ENCODE measurements around the gene LSM14B. TPM values are rescaled to one million over a fixed set of nuclear protein-coding genes. Genes with fewer than 3 reads are reported as not detected.

Gene LSM14B
- total RNA-seq, 1 donor from 2014 or later, result 64.3 TPM

DNA sequence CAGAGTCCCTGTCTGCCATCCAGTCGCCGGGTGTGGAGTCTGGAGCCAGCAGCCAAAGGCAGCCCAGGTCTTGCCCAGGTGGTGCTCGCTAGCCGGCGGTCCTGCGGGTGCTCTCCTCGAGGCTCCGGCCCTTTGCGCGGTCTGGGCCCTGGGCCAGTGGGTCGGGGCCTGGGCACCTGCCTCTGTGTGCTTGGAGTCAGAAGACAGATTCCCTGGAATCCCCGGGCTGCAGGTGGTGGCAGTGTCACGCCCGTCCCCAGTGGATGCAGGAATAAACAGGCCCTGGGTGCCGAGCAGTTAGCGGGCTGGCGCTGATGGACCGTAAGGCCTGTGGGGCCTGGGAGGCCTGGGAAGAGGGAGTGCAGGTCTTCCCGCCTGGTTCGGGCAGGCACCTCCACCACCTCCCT, 26.6 kb downstream of the LSM14B start:
- H3K4me1 Mint-ChIP-seq, result peaks cover 36% of the 10 kb centered on the region
- H3K27me3 Mint-ChIP-seq (ENCODE audit: low read depth), result no peaks in the 10 kb centered on the region
- TF ChIP-seq, protein P1, sequence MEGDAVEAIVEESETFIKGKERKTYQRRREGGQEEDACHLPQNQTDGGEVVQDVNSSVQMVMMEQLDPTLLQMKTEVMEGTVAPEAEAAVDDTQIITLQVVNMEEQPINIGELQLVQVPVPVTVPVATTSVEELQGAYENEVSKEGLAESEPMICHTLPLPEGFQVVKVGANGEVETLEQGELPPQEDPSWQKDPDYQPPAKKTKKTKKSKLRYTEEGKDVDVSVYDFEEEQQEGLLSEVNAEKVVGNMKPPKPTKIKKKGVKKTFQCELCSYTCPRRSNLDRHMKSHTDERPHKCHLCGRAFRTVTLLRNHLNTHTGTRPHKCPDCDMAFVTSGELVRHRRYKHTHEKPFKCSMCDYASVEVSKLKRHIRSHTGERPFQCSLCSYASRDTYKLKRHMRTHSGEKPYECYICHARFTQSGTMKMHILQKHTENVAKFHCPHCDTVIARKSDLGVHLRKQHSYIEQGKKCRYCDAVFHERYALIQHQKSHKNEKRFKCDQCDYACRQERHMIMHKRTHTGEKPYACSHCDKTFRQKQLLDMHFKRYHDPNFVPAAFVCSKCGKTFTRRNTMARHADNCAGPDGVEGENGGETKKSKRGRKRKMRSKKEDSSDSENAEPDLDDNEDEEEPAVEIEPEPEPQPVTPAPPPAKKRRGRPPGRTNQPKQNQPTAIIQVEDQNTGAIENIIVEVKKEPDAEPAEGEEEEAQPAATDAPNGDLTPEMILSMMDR (IDR thresholded peaks at IDR 0.05; ENCODE audit: unreplicated experiment), result no peak
- peaks cover 10% of the 10 kb centered on the region for H3K9me3 Mint-ChIP-seq
- H3K36me3 Mint-ChIP-seq, result peaks cover 17% of the 10 kb centered on the region
- H3K27ac Mint-ChIP-seq, result peak overlapping the region; percentile 80
- no peak overlapping the region for H3K4me3 Mint-ChIP-seq
- no peak for DNase-seq (ENCODE audit: low spot score in 2 of 2, unreplicated experiment in 2 of 2)

DNA sequence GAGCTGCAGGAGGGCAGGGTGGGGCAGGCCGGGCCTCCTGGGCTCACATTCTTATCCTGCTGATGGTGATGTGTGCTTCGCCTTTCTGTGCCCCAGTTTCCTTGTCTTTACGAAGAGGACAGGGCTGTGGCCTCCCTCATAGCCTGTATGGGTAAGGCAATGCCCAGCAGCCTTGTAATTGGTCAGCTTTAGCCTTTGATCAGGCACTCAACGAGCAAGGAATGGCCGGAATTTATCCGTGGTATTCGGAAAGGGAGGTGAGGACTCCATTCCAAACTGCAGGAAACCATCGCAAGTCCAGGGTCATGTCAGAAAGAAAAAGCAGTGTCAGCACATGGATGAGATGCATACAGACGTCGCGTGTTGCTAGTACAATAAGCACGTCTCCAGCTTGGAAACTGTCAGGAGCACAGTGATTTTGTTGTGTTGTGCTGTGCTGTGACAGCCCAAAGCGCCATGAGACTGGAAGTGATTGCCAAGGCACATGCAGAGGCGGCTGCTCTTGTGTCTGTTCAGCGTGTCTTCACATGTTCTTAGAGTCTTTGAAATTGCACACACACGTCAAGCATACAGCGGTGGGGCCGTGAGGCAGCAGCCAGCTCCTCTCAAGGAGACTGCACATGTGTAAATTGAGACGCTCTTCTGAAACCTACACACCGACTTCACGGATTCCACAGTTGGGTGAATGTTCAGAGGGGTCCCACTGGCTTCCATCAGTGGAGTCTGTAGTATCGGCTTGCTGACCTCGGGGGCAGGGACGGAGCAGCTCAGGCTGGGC, 27.4 kb downstream of the LSM14B start:
- no peak for DNase-seq (ENCODE audit: low spot score in 2 of 2, unreplicated experiment in 2 of 2)
- H3K36me3 Mint-ChIP-seq, result peaks cover 25% of the 10 kb centered on the region
- peak overlapping the region; percentile 80 for H3K27ac Mint-ChIP-seq
- TF ChIP-seq, protein P1 (IDR thresholded peaks at IDR 0.05; ENCODE audit: unreplicated experiment), result no peak
- H3K27me3 Mint-ChIP-seq (ENCODE audit: low read depth), result no peaks in the 10 kb centered on the region
- peaks cover 32% of the 10 kb centered on the region for H3K4me1 Mint-ChIP-seq
- H3K4me3 Mint-ChIP-seq, result no peak overlapping the region
- peaks cover 11% of the 10 kb centered on the region for H3K9me3 Mint-ChIP-seq

DNA sequence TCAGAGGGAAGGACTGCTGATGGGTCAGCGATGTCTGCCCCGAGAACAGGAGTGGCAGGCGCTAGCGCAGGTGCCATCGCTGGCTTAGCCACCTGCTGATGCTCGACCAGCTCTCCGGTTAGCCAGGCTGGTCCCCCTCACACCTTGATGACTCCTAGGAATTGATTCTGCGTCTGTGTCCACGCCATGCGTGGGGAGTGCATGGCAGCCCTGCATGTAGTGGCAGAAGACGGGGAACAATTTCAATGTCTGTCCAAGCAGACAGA, 28.0 kb downstream of the LSM14B start:
- Mint-ChIP-seq H3K4me3 (no peak overlapping the region), H3K9me3 (peaks cover 11% of the 10 kb centered on the region), H3K27me3 (ENCODE audit: low read depth) (no peaks in the 10 kb centered on the region), H3K27ac (peak overlapping the region; percentile 80), H3K4me1 (peaks cover 27% of the 10 kb centered on the region), H3K36me3 (peaks cover 27% of the 10 kb centered on the region)
- TF ChIP-seq, protein P1 (IDR thresholded peaks at IDR 0.05; ENCODE audit: unreplicated experiment), result no peak
- no peak for DNase-seq (ENCODE audit: low spot score in 2 of 2, unreplicated experiment in 2 of 2)

DNA sequence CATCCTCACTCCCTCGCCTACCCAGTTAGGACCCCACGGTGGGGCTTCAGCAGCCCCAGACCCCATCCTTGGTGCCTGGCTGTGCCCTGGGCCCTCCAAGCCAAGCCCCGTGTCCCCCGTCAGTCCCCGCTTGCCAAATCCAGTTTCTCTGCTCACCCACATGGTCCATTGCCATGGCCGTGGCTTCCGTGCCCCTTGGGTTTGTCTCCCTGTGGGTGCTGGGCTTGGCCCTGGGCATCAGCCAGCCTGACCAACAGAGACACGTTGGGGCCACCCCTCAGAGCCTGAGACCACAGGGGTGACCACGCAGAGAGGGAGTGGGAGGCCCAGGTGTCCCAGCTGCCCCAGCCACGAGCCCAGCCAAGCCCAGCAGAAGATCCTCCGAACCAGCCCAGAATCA, 28.9 kb downstream of the LSM14B start:
- peaks cover 25% of the 10 kb centered on the region for H3K4me1 Mint-ChIP-seq
- peaks cover 29% of the 10 kb centered on the region for H3K36me3 Mint-ChIP-seq
- TF ChIP-seq, protein P1 (IDR thresholded peaks at IDR 0.05; ENCODE audit: unreplicated experiment), result no peak
- no peak for DNase-seq (ENCODE audit: low spot score in 2 of 2, unreplicated experiment in 2 of 2)
- no peak overlapping the region for H3K27ac Mint-ChIP-seq
- H3K9me3 Mint-ChIP-seq, result peaks cover 11% of the 10 kb centered on the region
- H3K4me3 Mint-ChIP-seq, result no peak overlapping the region
- no peaks in the 10 kb centered on the region for H3K27me3 Mint-ChIP-seq (ENCODE audit: low read depth)

DNA sequence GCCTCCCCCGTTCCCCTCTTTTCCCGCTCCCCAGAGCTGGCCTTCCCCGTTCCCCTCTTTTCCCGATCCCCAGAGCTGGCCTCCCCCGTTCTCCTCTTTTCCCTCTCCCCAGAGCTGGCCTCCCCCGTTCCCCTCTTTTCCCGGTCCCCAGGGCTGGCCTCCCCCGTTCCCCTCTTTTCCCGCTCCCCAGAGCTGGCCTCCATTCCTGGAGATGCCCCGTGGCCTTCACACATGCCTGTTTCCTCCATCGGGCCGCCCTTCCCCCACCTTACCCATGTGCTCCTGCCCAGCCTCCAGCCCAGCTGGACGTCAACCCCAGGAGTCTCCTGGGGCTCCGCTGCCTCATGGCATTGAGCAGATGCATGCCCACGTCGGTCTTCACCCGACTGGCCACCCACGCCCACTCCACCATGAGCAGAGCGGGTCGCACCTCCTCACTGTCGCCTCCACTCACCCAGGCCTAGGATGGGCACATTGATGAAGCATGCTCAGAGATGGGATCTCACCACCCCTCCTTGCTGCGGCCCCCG, 29.6 kb downstream of the LSM14B start:
- no peaks in the 10 kb centered on the region for H3K27me3 Mint-ChIP-seq (ENCODE audit: low read depth)
- H3K9me3 Mint-ChIP-seq, result peaks cover 11% of the 10 kb centered on the region
- DNase-seq (ENCODE audit: low spot score in 2 of 2, unreplicated experiment in 2 of 2), result no peak
- H3K4me1 Mint-ChIP-seq, result peaks cover 27% of the 10 kb centered on the region
- TF ChIP-seq, protein P1 (IDR thresholded peaks at IDR 0.05; ENCODE audit: unreplicated experiment), result no peak
- peaks cover 29% of the 10 kb centered on the region for H3K36me3 Mint-ChIP-seq
- no peak overlapping the region for H3K27ac Mint-ChIP-seq
- no peak overlapping the region for H3K4me3 Mint-ChIP-seq
